ENCODE measurements around the gene UBE3D. TPM values are rescaled to one million over a fixed set of nuclear protein-coding genes. Genes with fewer than 3 reads are reported as not detected.

Gene UBE3D
- total and polyA plus RNA-seq, 2 of the 8 experiments (the other 6 are each of a cell fraction or from before 2014, with no cell fraction given) = 5.7 to 16.3 TPM

GRCh38 chr6:82970839-82971238 lies 94.8 kb downstream of the UBE3D start (continued):
- no peak for TF ChIP-seq RFX5 (IDR thresholded peaks at IDR 0.05; ENCODE audit: borderline replicate concordance, low read depth, low read length)

Data from H1 (cell line).